Measurements from ENCODE around the gene GDI1.

GDI1 gene

GRCh38 chrX:154488336-154489075, 51.6 kb downstream of the GDI1 start:
- no peak for ATAC-seq
- no peak for TF ChIP-seq GLIS3 (CRISPR knock-in tag; IDR thresholded peaks at IDR 0.05)
- TF ChIP-seq RARB (CRISPR knock-in tag; IDR thresholded peaks at IDR 0.05) = no peak
- no peak for TF ChIP-seq ZNF8 (CRISPR knock-in tag; IDR thresholded peaks at IDR 0.05)
- no peak for TF ChIP-seq TSHZ2 (CRISPR knock-in tag; IDR thresholded peaks at IDR 0.05)
- TF ChIP-seq SNAI2 (CRISPR knock-in tag; IDR thresholded peaks at IDR 0.05) = no peak
- no peak for TF ChIP-seq ZNF70 (CRISPR knock-in tag; IDR thresholded peaks at IDR 0.05)
- no peak for TF ChIP-seq ISL1 (CRISPR knock-in tag; IDR thresholded peaks at IDR 0.05)
- no peak for TF ChIP-seq POU6F1 (CRISPR knock-in tag; IDR thresholded peaks at IDR 0.05; ENCODE audit: borderline replicate concordance, low read depth)
- TF ChIP-seq PPARA (CRISPR knock-in tag; IDR thresholded peaks at IDR 0.05; ENCODE audit: borderline replicate concordance) = no peak
- TF ChIP-seq TCF4 (CRISPR knock-in tag; IDR thresholded peaks at IDR 0.05; ENCODE audit: borderline replicate concordance) = no peak
- no peak for TF ChIP-seq ZC3H10 (CRISPR knock-in tag; IDR thresholded peaks at IDR 0.05)
- TF ChIP-seq BACH2 (CRISPR knock-in tag; IDR thresholded peaks at IDR 0.05; ENCODE audit: borderline replicate concordance) = no peak
- no peak for TF ChIP-seq OSR1 (CRISPR knock-in tag; IDR thresholded peaks at IDR 0.05)
- TF ChIP-seq CSRNP3 (CRISPR knock-in tag; IDR thresholded peaks at IDR 0.05) = no peak
- TF ChIP-seq ZNF565 (CRISPR knock-in tag; conservative IDR thresholded peaks at IDR 0.05; ENCODE audit: low read depth) = no peak

GRCh38 chrX:154489182-154489581, 52.2 kb downstream of the GDI1 start:
- TF ChIP-seq ARNTL (CRISPR knock-in tag; IDR thresholded peaks at IDR 0.05; ENCODE audit: borderline replicate concordance, low read depth) (no peak), ISL1 (CRISPR knock-in tag; IDR thresholded peaks at IDR 0.05) (no peak), BACH2 (CRISPR knock-in tag; IDR thresholded peaks at IDR 0.05; ENCODE audit: borderline replicate concordance) (no peak), OSR1 (CRISPR knock-in tag; IDR thresholded peaks at IDR 0.05) (no peak), RARB (CRISPR knock-in tag; IDR thresholded peaks at IDR 0.05) (no peak), CREB5 (CRISPR knock-in tag; IDR thresholded peaks at IDR 0.05; ENCODE audit: low read depth) (no peak), ZFP3 (CRISPR knock-in tag; IDR thresholded peaks at IDR 0.05) (no peak), ZFP30 (CRISPR knock-in tag; IDR thresholded peaks at IDR 0.05) (no peak), TOX (CRISPR knock-in tag; IDR thresholded peaks at IDR 0.05; ENCODE audit: borderline replicate concordance) (no peak)

GRCh38 chrX:154490021-154490413, 53.1 kb downstream of the GDI1 start:
- TF ChIP-seq OSR1 (CRISPR knock-in tag; IDR thresholded peaks at IDR 0.05) = no peak
- peak; percentile 13 for ATAC-seq

More at GRCh38 chrX:154489182-154489581, 52.2 kb downstream of the GDI1 start:
- ATAC-seq = no peak

GRCh38 chrX:154490414-154491083, 53.6 kb downstream of the GDI1 start, which contains the start of gene SLC10A3:
Gene SLC10A3, minus strand, starts transcription at chrX:154490629. Its CDS starts 1,689 bp downstream, at chrX:154488940.
- TF ChIP-seq OSR1 (CRISPR knock-in tag; IDR thresholded peaks at IDR 0.05) = no peak
- no peak for TF ChIP-seq ZC3H10 (CRISPR knock-in tag; IDR thresholded peaks at IDR 0.05)
- no peak for TF ChIP-seq ZFP3 (CRISPR knock-in tag; IDR thresholded peaks at IDR 0.05)
- no peak for TF ChIP-seq ZNF565 (CRISPR knock-in tag; conservative IDR thresholded peaks at IDR 0.05; ENCODE audit: low read depth)
- no peak for TF ChIP-seq ZNF8 (CRISPR knock-in tag; IDR thresholded peaks at IDR 0.05)
- no peak for TF ChIP-seq ZNF70 (CRISPR knock-in tag; IDR thresholded peaks at IDR 0.05)
- peak; percentile 91 for ATAC-seq

All from SK-N-SH treated with all-trans-retinoic acid at 6 μM for 48 hours (cell line).